22Rv1 (cell line): ENCODE data around the gene DGKD.

ENCODE experiments used
- H3K27ac ChIP-seq: fragments of 450-650 bp; 2 replicates; pipeline ENCODE4 v1.5.1; 2017
- CTCF ChIP-seq: fragments of 450-650 bp; IDR thresholded peaks from 2 replicates; pipeline ENCODE4 v1.5.1; 2017; ENCODE audit warnings: mild to moderate bottlenecking
- ZFX ChIP-seq: fragments of 450-650 bp; IDR thresholded peaks from 2 replicates; pipeline ENCODE4 v1.6.1; 2017; ENCODE audit warnings: antibody characterized with exemption, borderline replicate concordance

DGKD gene

GRCh38 chr2:233319256-233319655 lies 35.0 kb upstream of the DGKD start:
- no peak overlapping the region for H3K27ac ChIP-seq
- TF ChIP-seq CTCF: no peak
- TF ChIP-seq ZFX: no peak

- no peak for TF ChIP-seq ZFX
- TF ChIP-seq CTCF: no peak
- no peak overlapping the region for H3K27ac ChIP-seq
Measured at GRCh38 chr2:233320470-233320869, 33.8 kb upstream of the DGKD start.

- H3K27ac ChIP-seq: no peak overlapping the region
- TF ChIP-seq ZFX (no peak), CTCF (no peak)
Measured at GRCh38 chr2:233321166-233321565, 33.1 kb upstream of the DGKD start.

- no peak overlapping the region for H3K27ac ChIP-seq
- no peak for TF ChIP-seq ZFX
- TF ChIP-seq CTCF: no peak
Measured at GRCh38 chr2:233323851-233324250, 30.4 kb upstream of the DGKD start.

- TF ChIP-seq ZFX (no peak), CTCF (no peak)
- no peak overlapping the region for H3K27ac ChIP-seq
Measured at GRCh38 chr2:233325256-233325655, 29.0 kb upstream of the DGKD start.

- H3K27ac ChIP-seq: no peak overlapping the region
- TF ChIP-seq CTCF (no peak), ZFX (no peak)
Measured at GRCh38 chr2:233325814-233326213, 28.5 kb upstream of the DGKD start.

GRCh38 chr2:233326500-233326899 lies 27.8 kb upstream of the DGKD start:
- TF ChIP-seq CTCF (no peak), ZFX (no peak)
- no peak overlapping the region for H3K27ac ChIP-seq
